ENCODE results near the gene PRSS27.
"Not testable (repeated sequence)": the region's sequence is repeated elsewhere in the genome, so short reads cannot be mapped to it uniquely, and the experiment has no call there.

PRSS27 gene

GRCh38 chr16:2707368-2708289 is 12.4 kb downstream of the PRSS27 start:
- no peak for DNase-seq

DNA sequence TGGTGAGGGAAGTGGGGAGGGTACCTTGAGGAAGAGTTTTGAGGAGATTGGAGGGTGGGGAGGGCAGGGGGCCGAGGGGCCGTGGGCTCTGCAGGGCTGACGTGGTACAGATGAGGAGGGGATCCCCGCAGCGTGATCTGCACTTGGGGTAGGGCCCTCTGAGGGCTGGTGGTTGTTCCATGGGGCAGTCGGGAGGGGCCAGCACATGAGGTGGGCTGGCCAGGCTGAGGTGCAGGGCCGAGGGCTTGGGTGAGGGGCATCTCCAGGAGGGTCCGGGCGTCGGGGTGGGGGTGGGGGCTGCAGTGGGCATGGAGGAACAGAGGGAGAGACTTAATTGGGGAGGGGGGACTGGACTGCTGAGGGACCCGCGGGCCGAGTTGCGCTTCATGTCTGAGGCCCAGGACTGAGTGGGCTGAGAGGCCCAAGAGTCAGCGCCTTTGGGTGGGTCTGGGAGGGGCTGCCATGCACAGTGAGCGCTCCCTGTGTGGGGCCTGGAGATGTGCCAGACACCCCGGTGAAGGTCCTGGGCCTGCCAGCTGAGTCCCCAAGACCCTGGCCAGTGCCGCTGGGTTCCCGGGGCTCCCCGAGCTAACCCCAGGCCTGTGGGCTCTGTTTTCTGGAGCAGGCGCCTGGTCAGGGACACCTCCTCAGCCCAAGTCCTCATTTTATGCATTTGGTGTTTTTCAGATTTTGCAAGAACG is 13.3 kb downstream of the PRSS27 start:
- DNase-seq: no peak

DNA sequence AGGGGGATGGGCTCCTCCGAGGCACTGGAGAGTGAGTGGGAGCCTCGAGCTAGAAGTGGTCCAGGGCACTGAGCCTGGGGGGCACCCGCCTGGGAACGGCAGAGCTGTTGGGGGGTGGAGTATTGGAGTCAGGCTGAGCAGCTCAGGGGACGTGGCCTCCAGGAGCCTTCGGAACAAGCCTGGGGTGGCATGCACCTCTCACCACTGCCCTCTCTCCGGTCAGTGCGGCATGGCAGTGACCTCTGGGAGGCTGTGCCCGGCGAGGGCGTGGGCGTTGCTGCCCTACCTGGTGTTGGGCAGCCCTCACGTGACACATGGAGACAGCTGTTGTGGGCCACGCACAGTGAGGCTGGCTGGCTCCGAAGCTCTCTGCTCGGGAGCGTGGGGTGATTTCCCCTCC is 13.9 kb downstream of the PRSS27 start:
- DNase-seq: no peak

GRCh38 chr16:2705351-2705750 is 14.7 kb downstream of the PRSS27 start:
- DNase-seq: no peak

DNA sequence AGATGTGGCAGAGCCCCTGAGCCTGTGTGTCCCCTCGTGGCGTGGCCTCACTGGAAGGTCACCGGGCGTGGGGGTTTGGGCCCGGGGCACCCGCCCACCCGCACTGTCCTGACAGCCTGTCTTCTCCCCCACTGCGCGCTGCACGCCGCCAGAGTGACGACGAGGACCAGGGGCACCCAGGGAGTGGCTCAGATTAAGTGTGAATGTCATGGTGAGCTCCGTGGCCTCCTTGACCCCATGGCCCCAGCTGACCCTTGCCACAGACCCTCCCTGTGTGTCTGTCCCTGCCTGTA is 15.1 kb downstream of the PRSS27 start:
- no peak for DNase-seq

- no peak for DNase-seq
Measured at GRCh38 chr16:2704166-2704982, 15.7 kb downstream of the PRSS27 start.

GRCh38 chr16:2702871-2703745 is 16.9 kb downstream of the PRSS27 start:
- DNase-seq: no peak

GRCh38 chr16:2702438-2702825 is 17.6 kb downstream of the PRSS27 start:
- DNase-seq: no peak

- no peak for DNase-seq
Measured at GRCh38 chr16:2701713-2702437, 18.1 kb downstream of the PRSS27 start.

DNA sequence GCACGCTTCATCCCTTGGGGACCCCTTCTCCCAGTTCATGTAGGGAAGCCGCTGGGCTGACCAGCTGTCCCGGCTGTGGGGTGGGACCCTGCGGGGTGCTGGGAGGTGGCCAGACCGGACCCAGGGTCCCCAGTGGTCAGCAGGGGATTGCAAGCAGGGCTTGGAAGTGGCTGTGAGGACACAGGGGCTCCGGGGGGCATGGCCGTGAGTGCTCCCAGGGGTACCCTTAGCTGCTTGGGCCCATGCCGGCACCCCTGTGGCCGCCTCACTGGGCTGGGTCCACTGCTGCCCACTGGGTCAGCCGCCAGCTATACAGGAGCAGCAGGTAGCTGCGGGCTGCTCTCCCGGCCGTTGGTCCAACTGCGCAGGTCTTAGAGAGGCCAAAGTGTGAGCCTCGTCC is 18.8 kb downstream of the PRSS27 start:
- no peak for DNase-seq

GRCh38 chr16:2700786-2701185 is 19.2 kb downstream of the PRSS27 start:
- DNase-seq: no peak

- DNase-seq: no peak
Measured at GRCh38 chr16:2699791-2700600, 20.0 kb downstream of the PRSS27 start.

- no peak for DNase-seq
Measured at GRCh38 chr16:2698965-2699750, 20.9 kb downstream of the PRSS27 start.

- no peak for DNase-seq
Measured at GRCh38 chr16:2698103-2698870, 21.7 kb downstream of the PRSS27 start.

- no peak for DNase-seq
Measured at GRCh38 chr16:2697401-2697948, 22.5 kb downstream of the PRSS27 start.

GRCh38 chr16:2696601-2697250 is 23.3 kb downstream of the PRSS27 start:
- DNase-seq: not testable (repeated sequence)

GRCh38 chr16:2692948-2693651 is 26.9 kb downstream of the PRSS27 start:
- no peak for DNase-seq

Measured in DMS153 (cell line).